Coronary artery (tissue), 2 donors: ENCODE measurements around the gene NCOA1.
"Not testable (repeated sequence)": the region's sequence is repeated elsewhere in the genome, so short reads cannot be mapped to it uniquely, and the experiment has no call there.

ENCODE experiments used
- DNase-seq: peaks from one replicate; pipeline ENCODE4 v3.0.0-alpha.2; 2017; ENCODE audit warnings: low spot score
- H3K27ac ChIP-seq, 2 donors: fragments of 200-600 bp; sonication (generic); one replicate each; pipeline ENCODE4 v1.5.1; 2016 to 2019
- H3K4me3 ChIP-seq: fragments of 200-600 bp; sonication (generic); 2 replicates; pipeline ENCODE4 v1.5.1; 2016; ENCODE audit warnings: mild to moderate bottlenecking, moderate library complexity
- TF ChIP-seq, protein P1 (sequence below): fragments of 200-600 bp; sonication (generic); IDR thresholded peaks from one replicate; pipeline ENCODE4 v1.5.1; 2019; ENCODE audit warnings: antibody characterized with exemption

Gene NCOA1

DNA sequence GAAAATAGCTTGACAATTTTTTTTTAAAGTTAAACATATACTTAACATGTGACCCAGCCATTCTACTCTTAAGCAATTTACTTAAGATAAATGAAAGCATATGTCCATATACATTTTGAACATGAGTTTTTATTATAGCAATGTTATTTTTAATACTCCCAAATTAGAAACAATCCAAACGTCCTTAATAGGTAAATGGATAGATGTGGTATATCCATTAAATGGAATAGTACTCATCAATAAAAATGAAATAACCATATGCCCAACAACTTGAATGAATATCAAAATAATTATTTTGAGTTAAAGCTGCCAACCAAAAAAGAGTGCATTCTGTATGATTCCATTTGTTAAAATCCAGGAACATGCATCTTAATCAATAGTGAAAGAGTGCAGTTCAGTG, 29.1 kb downstream of the NCOA1 start:
- no peak for DNase-seq
- H3K27ac ChIP-seq: no peak overlapping the region
- TF ChIP-seq, protein P1, sequence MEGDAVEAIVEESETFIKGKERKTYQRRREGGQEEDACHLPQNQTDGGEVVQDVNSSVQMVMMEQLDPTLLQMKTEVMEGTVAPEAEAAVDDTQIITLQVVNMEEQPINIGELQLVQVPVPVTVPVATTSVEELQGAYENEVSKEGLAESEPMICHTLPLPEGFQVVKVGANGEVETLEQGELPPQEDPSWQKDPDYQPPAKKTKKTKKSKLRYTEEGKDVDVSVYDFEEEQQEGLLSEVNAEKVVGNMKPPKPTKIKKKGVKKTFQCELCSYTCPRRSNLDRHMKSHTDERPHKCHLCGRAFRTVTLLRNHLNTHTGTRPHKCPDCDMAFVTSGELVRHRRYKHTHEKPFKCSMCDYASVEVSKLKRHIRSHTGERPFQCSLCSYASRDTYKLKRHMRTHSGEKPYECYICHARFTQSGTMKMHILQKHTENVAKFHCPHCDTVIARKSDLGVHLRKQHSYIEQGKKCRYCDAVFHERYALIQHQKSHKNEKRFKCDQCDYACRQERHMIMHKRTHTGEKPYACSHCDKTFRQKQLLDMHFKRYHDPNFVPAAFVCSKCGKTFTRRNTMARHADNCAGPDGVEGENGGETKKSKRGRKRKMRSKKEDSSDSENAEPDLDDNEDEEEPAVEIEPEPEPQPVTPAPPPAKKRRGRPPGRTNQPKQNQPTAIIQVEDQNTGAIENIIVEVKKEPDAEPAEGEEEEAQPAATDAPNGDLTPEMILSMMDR: no peak
- H3K4me3 ChIP-seq: no peak overlapping the region

DNA sequence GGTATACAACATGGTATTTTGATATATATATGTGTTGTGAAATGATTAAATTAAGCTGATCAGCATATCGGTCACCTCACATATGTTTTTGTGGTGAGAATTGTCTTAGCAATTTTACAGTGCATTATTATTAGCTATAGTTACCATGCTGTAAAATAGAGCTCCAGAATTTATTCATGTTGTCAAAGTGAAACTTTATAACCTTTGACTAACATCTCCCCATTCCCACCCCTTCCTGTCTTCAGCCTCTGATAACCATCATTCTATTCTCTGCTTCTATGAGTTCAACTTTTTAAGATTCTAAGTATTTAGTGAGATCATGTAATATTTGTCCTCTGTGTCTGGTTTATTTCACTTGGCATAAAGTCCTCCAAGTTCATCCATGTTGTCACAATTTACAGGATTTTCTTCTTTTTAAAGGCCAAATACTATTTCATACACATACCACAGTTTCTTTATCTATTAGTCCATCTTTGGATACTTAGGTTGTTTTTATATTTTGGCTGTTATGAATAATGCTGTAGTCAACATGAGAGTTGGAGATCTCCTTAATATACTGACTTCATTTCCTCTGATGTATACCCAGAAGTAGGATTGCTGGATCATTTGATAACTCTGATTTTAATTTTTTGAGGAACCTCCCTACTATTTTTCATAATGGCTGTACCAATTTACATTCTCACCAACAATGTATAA, 30.3 kb downstream of the NCOA1 start:
- Histone ChIP-seq H3K27ac (no peak overlapping the region), H3K4me3 (no peak overlapping the region)
- DNase-seq: no peak
- TF ChIP-seq, protein P1: no peak

DNA sequence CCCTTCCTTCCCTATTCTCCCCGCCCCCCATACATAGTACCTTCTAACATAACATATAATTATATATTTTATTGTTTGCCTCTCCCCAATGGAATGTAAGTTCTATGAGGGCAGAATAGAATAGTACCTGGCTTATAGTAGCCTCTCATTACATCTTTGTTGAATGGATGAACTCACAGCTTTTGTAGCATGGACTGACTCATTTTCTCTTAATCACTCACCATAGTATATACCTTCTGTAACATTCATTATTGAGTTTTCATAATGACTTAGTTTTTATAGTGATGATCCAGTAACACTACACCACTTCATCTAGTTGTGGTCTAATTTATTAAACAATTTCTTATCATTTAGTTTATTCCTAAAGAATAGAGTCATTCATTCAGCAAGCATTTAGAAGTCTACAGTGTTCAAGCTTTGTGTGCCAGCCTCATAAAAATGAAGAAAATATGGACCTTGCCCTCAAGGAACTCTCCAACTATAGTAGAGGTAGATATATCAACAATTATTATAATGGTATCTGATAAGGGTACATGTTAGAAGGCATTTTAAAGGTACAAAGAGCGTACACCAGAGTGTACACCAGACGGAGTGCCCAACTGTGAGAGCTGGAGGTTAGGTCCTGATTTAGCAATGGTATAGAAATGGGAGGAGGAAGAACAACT, 31.1 kb downstream of the NCOA1 start:
- no peak overlapping the region for H3K4me3 ChIP-seq
- DNase-seq: no peak
- TF ChIP-seq, protein P1: no peak
- no peak overlapping the region for H3K27ac ChIP-seq

DNA sequence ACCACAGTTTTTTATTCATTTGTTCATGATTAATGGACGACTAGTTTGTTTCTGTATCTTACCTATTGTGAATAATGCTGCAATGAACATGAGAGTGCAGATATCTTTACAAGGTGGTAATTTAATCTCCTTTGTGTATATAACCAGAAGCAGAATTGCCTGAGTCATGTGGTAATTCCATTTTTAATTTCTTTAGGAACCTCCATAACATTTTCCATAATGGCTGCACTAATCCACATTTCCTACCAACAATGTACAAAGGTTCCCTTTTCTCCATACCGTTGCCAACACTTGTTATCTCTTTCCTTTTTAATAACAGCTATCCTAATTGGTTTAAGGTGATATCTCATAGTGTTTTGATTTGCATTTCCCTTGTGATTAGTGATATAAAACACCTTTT, 36.5 kb downstream of the NCOA1 start:
- no peak overlapping the region for H3K27ac ChIP-seq
- no peak for DNase-seq
- TF ChIP-seq, protein P1: no peak
- H3K4me3 ChIP-seq: no peak overlapping the region

DNA sequence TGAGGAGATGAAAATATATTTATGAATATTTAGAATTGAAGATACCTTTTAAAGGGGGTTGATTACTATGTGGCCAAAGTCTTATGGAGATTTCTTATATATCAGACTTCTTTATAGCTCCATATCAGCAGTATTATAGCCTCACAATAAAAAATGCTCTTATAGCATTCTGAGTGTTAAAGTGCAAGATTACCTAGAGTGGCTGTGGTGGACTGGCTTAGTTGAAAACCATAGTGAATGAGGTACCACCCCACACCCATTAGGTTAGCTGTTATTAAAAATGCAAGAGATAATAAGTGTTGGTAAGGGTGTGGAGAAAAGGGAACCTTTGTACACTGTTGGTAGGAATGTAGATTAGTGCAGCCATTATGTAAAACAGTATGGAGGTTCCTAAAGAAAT, 39.7 kb downstream of the NCOA1 start:
- Histone ChIP-seq H3K27ac (no peak overlapping the region), H3K4me3 (no peak overlapping the region)
- TF ChIP-seq, protein P1: no peak
- no peak for DNase-seq

DNA sequence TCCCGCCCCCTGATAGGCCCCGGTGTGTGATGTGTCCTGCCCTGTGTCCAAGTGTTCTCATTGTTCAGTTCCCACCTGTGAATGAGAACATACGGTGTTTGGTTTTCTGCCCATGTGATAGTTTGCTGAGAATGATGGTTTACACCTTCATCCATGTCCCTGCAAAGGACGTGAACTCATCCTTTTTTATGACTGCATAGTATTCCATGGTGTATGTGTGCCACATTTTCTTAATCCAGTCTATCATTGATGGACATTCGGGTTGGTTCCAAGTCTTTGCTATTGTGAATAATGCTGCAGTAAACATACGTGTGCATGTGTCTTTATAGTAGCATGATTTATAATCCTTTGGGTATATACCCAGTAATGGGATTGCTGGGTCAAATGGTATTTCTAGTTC, 40.6 kb downstream of the NCOA1 start:
- DNase-seq, H3K4me3 ChIP-seq, H3K27ac ChIP-seq: not testable (repeated sequence)

DNA sequence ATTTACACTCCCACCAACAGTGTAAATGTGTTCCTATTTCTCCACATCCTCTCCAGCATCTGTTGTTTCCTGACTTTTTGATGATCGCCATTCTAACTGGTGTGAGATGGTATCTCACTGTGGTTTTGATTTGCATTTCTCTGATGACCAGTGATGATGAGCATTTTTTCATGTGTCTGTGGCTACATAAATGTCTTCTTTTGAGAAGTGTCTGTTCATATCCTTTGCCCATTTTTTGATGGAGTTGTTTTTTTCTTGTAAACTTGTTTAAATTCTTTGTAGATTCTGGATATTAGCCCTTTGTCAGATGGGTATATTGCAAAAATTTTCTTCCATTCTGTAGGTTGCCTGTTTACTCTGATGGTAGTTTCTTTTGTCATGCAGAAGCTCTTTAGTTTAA, 41.0 kb downstream of the NCOA1 start:
- H3K27ac ChIP-seq, H3K4me3 ChIP-seq, DNase-seq: not testable (repeated sequence)

DNA sequence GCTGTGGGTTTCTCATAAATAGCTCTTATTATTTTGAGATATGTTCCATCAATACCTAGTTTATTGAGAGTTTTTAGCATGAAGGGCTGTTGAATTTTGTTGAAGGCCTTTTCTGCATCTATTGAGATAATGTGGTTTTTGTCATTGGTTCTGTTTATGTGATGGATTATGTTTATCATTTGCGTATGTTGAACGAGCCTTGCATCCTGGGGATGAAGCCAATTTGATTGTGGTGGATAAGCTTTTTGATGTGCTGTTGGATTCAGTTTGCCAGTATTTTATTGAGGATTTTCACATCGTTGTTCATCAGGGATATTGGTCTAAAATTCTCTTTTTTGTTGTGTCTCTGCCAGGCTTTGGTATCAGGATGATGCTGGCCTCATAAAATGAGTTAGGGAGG, 42.5 kb downstream of the NCOA1 start:
- H3K27ac ChIP-seq, H3K4me3 ChIP-seq, DNase-seq: not testable (repeated sequence)
